Type B pancreatic cell (in vitro differentiated cells): ENCODE data around the gene MUC6. TPM values are rescaled to one million over a fixed set of nuclear protein-coding genes. Genes with fewer than 3 reads are reported as not detected.

Experiments used
- DNase-seq: peaks from one replicate; pipeline ENCODE4 v3.0.0; 2021; ENCODE audit warnings: mixed read lengths; ENCODE audit not compliant: unreplicated experiment; ENCODE audit errors: extremely low spot score
- H3K27ac Mint-ChIP-seq: 2 replicates; pipeline ENCODE4 v1.8.0; 2021; ENCODE audit warnings: mild to moderate bottlenecking, mixed read lengths
- H3K27me3 Mint-ChIP-seq: 2 replicates; pipeline ENCODE4 v1.8.0; 2021; ENCODE audit warnings: mixed read lengths
- H3K36me3 Mint-ChIP-seq: 2 replicates; pipeline ENCODE4 v1.8.0; 2021; ENCODE audit warnings: mixed read lengths
- H3K4me1 Mint-ChIP-seq: one replicate; pipeline ENCODE4 v1.8.0; 2021; ENCODE audit warnings: mixed read lengths; ENCODE audit not compliant: unreplicated experiment
- H3K4me3 Mint-ChIP-seq: 2 replicates; pipeline ENCODE4 v1.8.0; 2021; ENCODE audit warnings: mild to moderate bottlenecking, mixed read lengths
- H3K9me3 Mint-ChIP-seq: 2 replicates; pipeline ENCODE4 v1.8.0; 2021; ENCODE audit warnings: mixed read lengths
- total RNA-seq: library from RNA; stranded (reverse); gene quantifications from 2 replicates; pipeline ENCODE4 v1.2.1, GENCODE V29; 2021; ENCODE audit warnings: low replicate concordance
- TF ChIP-seq, protein P1 (sequence below): fragments of 200-600 bp; sonication (generic); conservative IDR thresholded peaks from 2 replicates; pipeline ENCODE4 v1.5.0; 2021; ENCODE audit warnings: antibody characterized with exemption, mild to moderate bottlenecking

MUC6 gene
- total RNA-seq, 1 donor from 2014 or later: 0.46 TPM

- Mint-ChIP-seq H3K4me1 (no peaks in the 10 kb centered on the region), H3K9me3 (no peaks in the 10 kb centered on the region), H3K4me3 (no peak overlapping the region), H3K27me3 (peaks cover 3% of the 10 kb centered on the region), H3K27ac (no peak overlapping the region), H3K36me3 (no peaks in the 10 kb centered on the region)
- no peak for DNase-seq
- TF ChIP-seq, protein P1, sequence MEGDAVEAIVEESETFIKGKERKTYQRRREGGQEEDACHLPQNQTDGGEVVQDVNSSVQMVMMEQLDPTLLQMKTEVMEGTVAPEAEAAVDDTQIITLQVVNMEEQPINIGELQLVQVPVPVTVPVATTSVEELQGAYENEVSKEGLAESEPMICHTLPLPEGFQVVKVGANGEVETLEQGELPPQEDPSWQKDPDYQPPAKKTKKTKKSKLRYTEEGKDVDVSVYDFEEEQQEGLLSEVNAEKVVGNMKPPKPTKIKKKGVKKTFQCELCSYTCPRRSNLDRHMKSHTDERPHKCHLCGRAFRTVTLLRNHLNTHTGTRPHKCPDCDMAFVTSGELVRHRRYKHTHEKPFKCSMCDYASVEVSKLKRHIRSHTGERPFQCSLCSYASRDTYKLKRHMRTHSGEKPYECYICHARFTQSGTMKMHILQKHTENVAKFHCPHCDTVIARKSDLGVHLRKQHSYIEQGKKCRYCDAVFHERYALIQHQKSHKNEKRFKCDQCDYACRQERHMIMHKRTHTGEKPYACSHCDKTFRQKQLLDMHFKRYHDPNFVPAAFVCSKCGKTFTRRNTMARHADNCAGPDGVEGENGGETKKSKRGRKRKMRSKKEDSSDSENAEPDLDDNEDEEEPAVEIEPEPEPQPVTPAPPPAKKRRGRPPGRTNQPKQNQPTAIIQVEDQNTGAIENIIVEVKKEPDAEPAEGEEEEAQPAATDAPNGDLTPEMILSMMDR: no peak
Measured at GRCh38 chr11:1038361-1038760, 1.8 kb upstream of the MUC6 start.

GRCh38 chr11:1037506-1038055 is 1.1 kb upstream of the MUC6 start:
- Mint-ChIP-seq H3K27me3 (peaks cover 3% of the 10 kb centered on the region), H3K9me3 (no peaks in the 10 kb centered on the region), H3K36me3 (no peaks in the 10 kb centered on the region), H3K27ac (no peak overlapping the region), H3K4me1 (no peaks in the 10 kb centered on the region), H3K4me3 (no peak overlapping the region)
- DNase-seq: no peak
- TF ChIP-seq, protein P1: no peak

GRCh38 chr11:1036931-1037330 is 413 bp upstream of the MUC6 start:
- H3K36me3 Mint-ChIP-seq: no peaks in the 10 kb centered on the region
- TF ChIP-seq, protein P1: no peak
- H3K27me3 Mint-ChIP-seq: peaks cover 3% of the 10 kb centered on the region
- H3K4me3 Mint-ChIP-seq: no peak overlapping the region
- DNase-seq: no peak
- no peak overlapping the region for H3K27ac Mint-ChIP-seq
- H3K9me3 Mint-ChIP-seq: no peaks in the 10 kb centered on the region
- H3K4me1 Mint-ChIP-seq: no peaks in the 10 kb centered on the region

GRCh38 chr11:1035577-1036283 is 788 bp downstream of the MUC6 start:
- Mint-ChIP-seq H3K4me1 (no peaks in the 10 kb centered on the region), H3K27me3 (peaks cover 3% of the 10 kb centered on the region)

GRCh38 chr11:1034456-1035295 is 1.8 kb downstream of the MUC6 start:
- no peak overlapping the region for H3K4me3 Mint-ChIP-seq
- no peaks in the 10 kb centered on the region for H3K9me3 Mint-ChIP-seq
- H3K4me1 Mint-ChIP-seq: no peaks in the 10 kb centered on the region
- TF ChIP-seq, protein P1: no peak
- no peak overlapping the region for H3K27ac Mint-ChIP-seq
- H3K27me3 Mint-ChIP-seq: peaks cover 3% of the 10 kb centered on the region
- no peak for DNase-seq
- no peaks in the 10 kb centered on the region for H3K36me3 Mint-ChIP-seq

More at GRCh38 chr11:1035577-1036283, 788 bp downstream of the MUC6 start:
- no peak overlapping the region for H3K27ac Mint-ChIP-seq
- H3K9me3 Mint-ChIP-seq: no peaks in the 10 kb centered on the region
- H3K4me3 Mint-ChIP-seq: no peak overlapping the region
- DNase-seq: no peak
- TF ChIP-seq, protein P1: no peak
- no peaks in the 10 kb centered on the region for H3K36me3 Mint-ChIP-seq
